ENCODE measurements around the gene FRS3. TPM values are rescaled to one million over a fixed set of nuclear protein-coding genes. Genes with fewer than 3 reads are reported as not detected.

The FRS3 gene
- total and polyA plus RNA-seq, 9 of the 15 experiments (the other 6 are each of a cell fraction or from before 2014, with no cell fraction given), result 0.03 to 3.7 (median 1.6) TPM

- Histone ChIP-seq H3K9me1 (ENCODE audit: control insufficient read depth, insufficient read depth, low read length) (no peaks in the 10 kb centered on the region), H4K20me1 (replicated peaks; ENCODE audit: control insufficient read depth, insufficient read depth, low read length) (no peaks in the 10 kb centered on the region), H3K79me2 (ENCODE audit: control insufficient read depth, insufficient read depth, low read length) (no peaks in the 10 kb centered on the region), H3K27me3 (ENCODE audit: control insufficient read depth in 2 of 2, insufficient read depth in 2 of 2, low read length in 2 of 2) (peaks cover 34 to 65% of the 10 kb centered on the region in 2 experiments), H3K36me3 (ENCODE audit: control insufficient read depth, insufficient read depth, low read length) (no peaks in the 10 kb centered on the region), H3K4me3 (no peak overlapping the region), H2AFZ (ENCODE audit: low read depth, low read length) (no peak overlapping the region), H3K4me2 (ENCODE audit: insufficient read depth, low read length) (no peak overlapping the region), H3K9ac (ENCODE audit: insufficient read depth in 1 of 2, low read depth in 2 of 2, low read length in 2 of 2) (no peak overlapping the region), H3K4me1 (replicated peaks in 1 of 2; ENCODE audit: control insufficient read depth in 2 of 2, insufficient read depth in 2 of 2, low read length in 2 of 2) (peaks cover 0 to 7% of the 10 kb centered on the region in 2 experiments; a peak in 1 of 5 replicates), H3K27ac (ENCODE audit: extremely low read depth, low read depth, low read length) (no peak overlapping the region), H3K9me3 (replicated peaks; ENCODE audit: control insufficient read depth, insufficient read depth, low read depth, low read length) (no peaks in the 10 kb centered on the region)
- in situ Hi-C loops (cut with MboI), result no loop called here
- 6% methylated on average over 6 of the region's 6 CpGs for WGBS (ENCODE audit: insufficient coverage, low coverage, missing lambda C conversion rate)
- no TSS peak for BruUV-seq (replicated peaks)
- ChIA-PET CTCF (ENCODE audit: low intra/inter-chr PET ratio) (no interaction called here), POLR2A (interaction anchor here (0.6 to 1.0 kb wide), 5 partner anchors 9 to 592 kb away, joined by 3 to 4 read pairs (median 3); no protein-coding TSS in a partner anchor)
- DNase-seq (ENCODE audit: extremely low read depth in 1 of 4, low spot score in 3 of 4), result no peak
- intact Hi-C loops (cut with micrococcal nuclease), result no loop called here
- no peak for FAIRE-seq
- no peak for ATAC-seq
- TF ChIP-seq ZNF431 (CRISPR knock-in tag; IDR thresholded peaks at IDR 0.05) (no peak), ZNF707 (CRISPR knock-in tag; conservative IDR thresholded peaks at IDR 0.05) (no peak), THAP12 (CRISPR knock-in tag; IDR thresholded peaks at IDR 0.05) (no peak), OTX1 (CRISPR knock-in tag; IDR thresholded peaks at IDR 0.05) (no peak), PCBP2 (IDR thresholded peaks at IDR 0.05; ENCODE audit: low read depth, low read length, poor library complexity, severe bottlenecking) (no peak), ZNF24 (IDR thresholded peaks at IDR 0.05) (no peak), ZNF584 (CRISPR knock-in tag; IDR thresholded peaks at IDR 0.05; ENCODE audit: low read depth) (no peak), BCOR (IDR thresholded peaks at IDR 0.05) (no peak), EP300 (IDR thresholded peaks at IDR 0.05; ENCODE audit: low read length) (no peak), DNMT1 (IDR thresholded peaks at IDR 0.05) (no peak), MAFK (IDR thresholded peaks at IDR 0.05; ENCODE audit: low read length) (no peak), CBX2 (IDR thresholded peaks at IDR 0.05; ENCODE audit: insufficient read depth, low read length, poor library complexity, severe bottlenecking) (no peak), SAFB (IDR thresholded peaks at IDR 0.05; ENCODE audit: borderline replicate concordance, low read depth, low read length) (no peak)
- TF ChIP-seq, protein P1, sequence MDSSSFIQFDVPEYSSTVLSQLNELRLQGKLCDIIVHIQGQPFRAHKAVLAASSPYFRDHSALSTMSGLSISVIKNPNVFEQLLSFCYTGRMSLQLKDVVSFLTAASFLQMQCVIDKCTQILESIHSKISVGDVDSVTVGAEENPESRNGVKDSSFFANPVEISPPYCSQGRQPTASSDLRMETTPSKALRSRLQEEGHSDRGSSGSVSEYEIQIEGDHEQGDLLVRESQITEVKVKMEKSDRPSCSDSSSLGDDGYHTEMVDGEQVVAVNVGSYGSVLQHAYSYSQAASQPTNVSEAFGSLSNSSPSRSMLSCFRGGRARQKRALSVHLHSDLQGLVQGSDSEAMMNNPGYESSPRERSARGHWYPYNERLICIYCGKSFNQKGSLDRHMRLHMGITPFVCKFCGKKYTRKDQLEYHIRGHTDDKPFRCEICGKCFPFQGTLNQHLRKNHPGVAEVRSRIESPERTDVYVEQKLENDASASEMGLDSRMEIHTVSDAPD (CRISPR knock-in tag; IDR thresholded peaks at IDR 0.05), result no peak
- TF ChIP-seq, protein P2, sequence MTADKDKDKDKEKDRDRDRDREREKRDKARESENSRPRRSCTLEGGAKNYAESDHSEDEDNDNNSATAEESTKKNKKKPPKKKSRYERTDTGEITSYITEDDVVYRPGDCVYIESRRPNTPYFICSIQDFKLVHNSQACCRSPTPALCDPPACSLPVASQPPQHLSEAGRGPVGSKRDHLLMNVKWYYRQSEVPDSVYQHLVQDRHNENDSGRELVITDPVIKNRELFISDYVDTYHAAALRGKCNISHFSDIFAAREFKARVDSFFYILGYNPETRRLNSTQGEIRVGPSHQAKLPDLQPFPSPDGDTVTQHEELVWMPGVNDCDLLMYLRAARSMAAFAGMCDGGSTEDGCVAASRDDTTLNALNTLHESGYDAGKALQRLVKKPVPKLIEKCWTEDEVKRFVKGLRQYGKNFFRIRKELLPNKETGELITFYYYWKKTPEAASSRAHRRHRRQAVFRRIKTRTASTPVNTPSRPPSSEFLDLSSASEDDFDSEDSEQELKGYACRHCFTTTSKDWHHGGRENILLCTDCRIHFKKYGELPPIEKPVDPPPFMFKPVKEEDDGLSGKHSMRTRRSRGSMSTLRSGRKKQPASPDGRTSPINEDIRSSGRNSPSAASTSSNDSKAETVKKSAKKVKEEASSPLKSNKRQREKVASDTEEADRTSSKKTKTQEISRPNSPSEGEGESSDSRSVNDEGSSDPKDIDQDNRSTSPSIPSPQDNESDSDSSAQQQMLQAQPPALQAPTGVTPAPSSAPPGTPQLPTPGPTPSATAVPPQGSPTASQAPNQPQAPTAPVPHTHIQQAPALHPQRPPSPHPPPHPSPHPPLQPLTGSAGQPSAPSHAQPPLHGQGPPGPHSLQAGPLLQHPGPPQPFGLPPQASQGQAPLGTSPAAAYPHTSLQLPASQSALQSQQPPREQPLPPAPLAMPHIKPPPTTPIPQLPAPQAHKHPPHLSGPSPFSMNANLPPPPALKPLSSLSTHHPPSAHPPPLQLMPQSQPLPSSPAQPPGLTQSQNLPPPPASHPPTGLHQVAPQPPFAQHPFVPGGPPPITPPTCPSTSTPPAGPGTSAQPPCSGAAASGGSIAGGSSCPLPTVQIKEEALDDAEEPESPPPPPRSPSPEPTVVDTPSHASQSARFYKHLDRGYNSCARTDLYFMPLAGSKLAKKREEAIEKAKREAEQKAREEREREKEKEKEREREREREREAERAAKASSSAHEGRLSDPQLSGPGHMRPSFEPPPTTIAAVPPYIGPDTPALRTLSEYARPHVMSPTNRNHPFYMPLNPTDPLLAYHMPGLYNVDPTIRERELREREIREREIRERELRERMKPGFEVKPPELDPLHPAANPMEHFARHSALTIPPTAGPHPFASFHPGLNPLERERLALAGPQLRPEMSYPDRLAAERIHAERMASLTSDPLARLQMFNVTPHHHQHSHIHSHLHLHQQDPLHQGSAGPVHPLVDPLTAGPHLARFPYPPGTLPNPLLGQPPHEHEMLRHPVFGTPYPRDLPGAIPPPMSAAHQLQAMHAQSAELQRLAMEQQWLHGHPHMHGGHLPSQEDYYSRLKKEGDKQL (CRISPR knock-in tag; IDR thresholded peaks at IDR 0.05; ENCODE audit: borderline replicate concordance), result no peak
These were observed 21.1 kb downstream of the FRS3 start for GRCh38 chr6:41758641-41759035.

All from K562 (cell line).